PC-9 (cell line): ENCODE results near the gene TSC22D3. TPM values are rescaled to one million over a fixed set of nuclear protein-coding genes. Genes with fewer than 3 reads are reported as not detected.
A peak's percentile ranks its signal among the peaks of the same experiment; 100 is the strongest.

Experiments used
- BruUV-seq: library from RNA; stranded (reverse); fragments of 400-500 nt; replicated peaks from 2 replicates; lab custom pipeline; 2021; lab: Mats Ljungman, UMichigan
- CTCF ChIA-PET: fragments of 300-600 bp; sonication (Branson Sonifier 250); formaldehyde crosslinking; loops from one replicate; lab custom pipeline; 2022; ENCODE audit warnings: antibody characterized with exemption; lab: Charles Lee
- POLR2A ChIA-PET: fragments of 300-600 bp; sonication (Branson Sonifier 250); formaldehyde crosslinking; loops from one replicate; lab custom pipeline; 2022; ENCODE audit warnings: antibody characterized with exemption; ENCODE audit not compliant: unreplicated experiment; lab: Charles Lee
- DNase-seq, 2 experiments: peaks; one replicate each; pipeline versions ENCODE4 v3.0.0 to v3.0.0-alpha.2; 2015 to 2022; ENCODE audit warnings: mixed read lengths in 1 of 2
- H2AFZ ChIP-seq: fragments of 200-600 bp; sonication (generic); 2 replicates; pipeline ENCODE4 v1.8.1; 2017; ENCODE audit warnings: antibody characterized with exemption
- H3F3A ChIP-seq: fragments of 200-600 bp; sonication (generic); 2 replicates; pipeline ENCODE4 v1.8.1; 2017; ENCODE audit warnings: antibody characterized with exemption, mild to moderate bottlenecking, low read depth; ENCODE audit not compliant: insufficient read depth
- H3K27ac ChIP-seq: fragments of 200-600 bp; sonication (generic); 2 replicates; pipeline ENCODE4 v1.6.1; 2016; ENCODE audit warnings: mixed run types
- H3K27me3 ChIP-seq: fragments of 200-600 bp; sonication (generic); 2 replicates; pipeline ENCODE4 v1.6.1; 2016; ENCODE audit warnings: low read depth, mixed run types; ENCODE audit not compliant: insufficient read depth
- H3K36me3 ChIP-seq: fragments of 200-600 bp; sonication (generic); 2 replicates; pipeline ENCODE4 v1.6.1; 2016; ENCODE audit warnings: low read depth, mixed run types
- H3K4me1 ChIP-seq: fragments of 200-600 bp; sonication (generic); replicated peaks from 2 replicates; pipeline ENCODE4 v1.6.1; 2016; ENCODE audit warnings: mixed run types; ENCODE audit not compliant: insufficient read depth
- H3K4me2 ChIP-seq: fragments of 200-600 bp; sonication (generic); 2 replicates; pipeline ENCODE4 v1.6.1; 2017; ENCODE audit warnings: mixed run types
- H3K4me3 ChIP-seq: fragments of 200-600 bp; sonication (generic); 2 replicates; pipeline ENCODE4 v1.6.1; 2016; ENCODE audit warnings: mixed run types
- H3K79me2 ChIP-seq: fragments of 200-600 bp; sonication (generic); 2 replicates; pipeline ENCODE4 v1.6.1; 2017; ENCODE audit warnings: low read depth, mixed run types
- H3K9me2 ChIP-seq: fragments of 200-600 bp; sonication (generic); 2 replicates; pipeline ENCODE4 v1.8.1; 2017; ENCODE audit warnings: mild to moderate bottlenecking; ENCODE audit not compliant: insufficient read depth
- H3K9me3 ChIP-seq: fragments of 200-600 bp; sonication (generic); 2 replicates; pipeline ENCODE4 v1.8.1; 2016; ENCODE audit warnings: low read depth; ENCODE audit not compliant: insufficient read depth
- H4K20me1 ChIP-seq: fragments of 200-600 bp; sonication (generic); 2 replicates; pipeline ENCODE4 v1.8.1; 2017; ENCODE audit not compliant: insufficient read depth
- CTCF ChIP-seq: fragments of 200-600 bp; sonication (generic); conservative IDR thresholded peaks from 2 replicates; pipeline ENCODE4 v1.6.1; 2017; ENCODE audit warnings: mixed run types, antibody characterized with exemption, mild to moderate bottlenecking, moderate library complexity
- EZH2 ChIP-seq: fragments of 200-600 bp; sonication (generic); IDR thresholded peaks from 2 replicates; pipeline ENCODE4 v1.8.0; 2017; ENCODE audit warnings: antibody characterized with exemption, low read depth
- intact Hi-C: fragments of 100-400 bp; cut with micrococcal nuclease; formaldehyde crosslinking; loops from one replicate; pipeline ENCODE4 v1.10.0; 2022; ENCODE audit not compliant: unreplicated experiment
- total RNA-seq: library from RNA; stranded (reverse); gene quantifications from 2 replicates; pipeline ENCODE4 v1.2.3, GENCODE V29; 2021

The TSC22D3 gene
- total RNA-seq, 1 experiment from 2014 or later = 43.9 TPM

DNA sequence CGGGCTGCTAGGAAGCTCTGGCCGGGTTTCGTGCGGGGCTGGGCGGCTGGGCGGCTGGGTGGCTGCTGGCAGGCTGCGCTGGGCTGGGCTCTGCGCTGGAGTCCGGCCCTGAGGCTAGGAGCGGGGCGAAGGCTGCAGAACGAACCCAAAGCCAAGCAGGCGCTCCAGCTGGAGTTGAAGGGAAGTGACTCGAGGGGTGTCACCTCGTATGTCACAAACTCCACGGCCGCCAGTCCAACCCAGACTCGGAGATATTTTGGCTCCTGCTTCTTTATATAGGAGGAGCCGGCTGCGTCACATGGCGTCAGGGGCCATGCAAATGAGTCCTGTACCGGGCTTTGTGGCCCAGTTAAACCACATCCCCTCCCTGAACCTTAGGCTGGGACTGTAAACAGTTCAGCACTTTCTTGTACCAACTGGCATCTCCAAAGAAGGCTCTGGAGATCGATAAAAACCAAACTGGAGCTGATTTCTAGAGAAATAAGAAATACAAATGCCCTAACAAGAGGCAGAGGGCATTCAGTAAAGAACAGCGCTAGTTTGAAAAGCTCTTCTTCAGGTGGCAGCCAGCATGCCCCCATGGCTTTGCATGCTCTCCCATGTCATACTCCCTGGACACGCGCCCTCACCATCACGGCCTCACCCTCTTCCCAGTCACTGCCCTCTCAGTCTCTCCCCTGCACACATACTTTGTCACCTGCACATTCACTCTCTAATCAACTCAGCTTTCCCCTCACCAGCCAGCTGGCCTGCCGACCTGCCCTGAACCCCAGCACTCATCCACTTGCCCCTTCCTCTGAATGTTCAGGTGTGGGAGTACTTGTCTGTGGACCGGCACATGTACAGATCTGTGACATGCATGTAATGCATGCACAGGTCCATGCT lies 58.5 kb downstream of the TSC22D3 start:
- TF ChIP-seq EZH2 (no peak), CTCF (no peak)
- H4K20me1 ChIP-seq = no peaks in the 10 kb centered on the region
- peak; percentile 74 to 80 for DNase-seq
- no peaks in the 10 kb centered on the region for H3K9me2 ChIP-seq
- no peaks in the 10 kb centered on the region for H3K9me3 ChIP-seq
- ChIA-PET POLR2A (interaction anchor here (0.6 to 1.6 kb wide), 8 partner anchors 10 to 354 kb away, joined by 3 to 22 read pairs (median 6); no protein-coding TSS in a partner anchor), CTCF (interaction anchor here (0.6 to 3.8 kb wide), 12 partner anchors 9 to 62 kb away, joined by 3 to 21 read pairs (median 4); partner anchors contain the start of gene NCBP2L)
- peaks cover 14% of the 10 kb centered on the region; the same call in 1 of the 2 replicates for H3K36me3 ChIP-seq
- peaks cover 16% of the 10 kb centered on the region; the same call in 1 of the 2 replicates for H3F3A ChIP-seq
- intact Hi-C loops = loop anchor here (1.0 to 5.0 kb wide), 3 partner anchors 44 to 180 kb away; no protein-coding TSS in a partner anchor
- peak overlapping the region; percentile 91 for H3K4me3 ChIP-seq
- no peaks in the 10 kb centered on the region for H3K27me3 ChIP-seq
- H3K4me2 ChIP-seq = peak overlapping the region; percentile 96
- H3K27ac ChIP-seq = 0 out of 2 replicates have a peak overlapping the region, but pooled peaks have one; percentile 95
- peaks cover 43% of the 10 kb centered on the region for H3K4me1 ChIP-seq
- peaks cover 22% of the 10 kb centered on the region for H3K79me2 ChIP-seq
- BruUV-seq = no TSS peak
- H2AFZ ChIP-seq = peak overlapping the region; percentile 37; the same call in 1 of the 2 replicates

- H3K4me3 ChIP-seq = peak overlapping the region; percentile 91
- ChIA-PET POLR2A (interaction anchor here (0.6 to 1.6 kb wide), 7 partner anchors 11 to 354 kb away, joined by 3 to 22 read pairs (median 6); no protein-coding TSS in a partner anchor), CTCF (interaction anchor here (1.2 to 3.8 kb wide), 4 partner anchors 38 to 61 kb away, joined by 3 to 21 read pairs (median 5); partner anchors contain the start of gene NCBP2L)
- intact Hi-C loops = loop anchor here (2.0 to 5.0 kb wide), 2 partner anchors 51 to 179 kb away; no protein-coding TSS in a partner anchor
- H3K4me1 ChIP-seq = peaks cover 46% of the 10 kb centered on the region
- H3K9me3 ChIP-seq = no peaks in the 10 kb centered on the region
- DNase-seq = peak in 1 of 2 experiments; percentile 29
- H3K36me3 ChIP-seq = peaks cover 14% of the 10 kb centered on the region; the same call in 1 of the 2 replicates
- TF ChIP-seq EZH2 = no peak
- no peak for TF ChIP-seq CTCF
- H3K27me3 ChIP-seq = no peaks in the 10 kb centered on the region
- peaks cover 22% of the 10 kb centered on the region for H3K79me2 ChIP-seq
- no peaks in the 10 kb centered on the region for H3K9me2 ChIP-seq
- peak overlapping the region; percentile 96 for H3K4me2 ChIP-seq
- no peak overlapping the region for H3K27ac ChIP-seq
- no TSS peak for BruUV-seq
- peak overlapping the region; percentile 66 for H2AFZ ChIP-seq
- no peaks in the 10 kb centered on the region for H4K20me1 ChIP-seq
- peaks cover 25% of the 10 kb centered on the region; the same call in 1 of the 2 replicates for H3F3A ChIP-seq
Measured at GRCh38 chrX:107716118-107716684, 59.4 kb downstream of the TSC22D3 start.
